Esophagus squamous epithelium (tissue), 4 donors: Measurements from ENCODE around the gene CYP17A1.

Experiments
- POLR2A ChIP-seq, 4 donors: fragments of 450-650 bp; IDR thresholded peaks; one replicate each; pipeline ENCODE4 v1.6.1; 2017; ENCODE audit warnings: antibody characterized with exemption in 4 of 4, mild to moderate bottlenecking in 4 of 4, moderate library complexity in 3 of 4
- TF ChIP-seq, protein P1 (sequence below), 6 experiments: fragments of 450-650 bp in 4 of 6; fragments of 200-600 bp in 2 of 6; sonication (generic) in 2 of 6; IDR thresholded peaks; one replicate each; pipeline ENCODE4 v1.5.1; 2016 to 2019; ENCODE audit warnings: antibody characterized with exemption in 6 of 6, mild to moderate bottlenecking in 4 of 6, moderate library complexity in 4 of 6

DNA sequence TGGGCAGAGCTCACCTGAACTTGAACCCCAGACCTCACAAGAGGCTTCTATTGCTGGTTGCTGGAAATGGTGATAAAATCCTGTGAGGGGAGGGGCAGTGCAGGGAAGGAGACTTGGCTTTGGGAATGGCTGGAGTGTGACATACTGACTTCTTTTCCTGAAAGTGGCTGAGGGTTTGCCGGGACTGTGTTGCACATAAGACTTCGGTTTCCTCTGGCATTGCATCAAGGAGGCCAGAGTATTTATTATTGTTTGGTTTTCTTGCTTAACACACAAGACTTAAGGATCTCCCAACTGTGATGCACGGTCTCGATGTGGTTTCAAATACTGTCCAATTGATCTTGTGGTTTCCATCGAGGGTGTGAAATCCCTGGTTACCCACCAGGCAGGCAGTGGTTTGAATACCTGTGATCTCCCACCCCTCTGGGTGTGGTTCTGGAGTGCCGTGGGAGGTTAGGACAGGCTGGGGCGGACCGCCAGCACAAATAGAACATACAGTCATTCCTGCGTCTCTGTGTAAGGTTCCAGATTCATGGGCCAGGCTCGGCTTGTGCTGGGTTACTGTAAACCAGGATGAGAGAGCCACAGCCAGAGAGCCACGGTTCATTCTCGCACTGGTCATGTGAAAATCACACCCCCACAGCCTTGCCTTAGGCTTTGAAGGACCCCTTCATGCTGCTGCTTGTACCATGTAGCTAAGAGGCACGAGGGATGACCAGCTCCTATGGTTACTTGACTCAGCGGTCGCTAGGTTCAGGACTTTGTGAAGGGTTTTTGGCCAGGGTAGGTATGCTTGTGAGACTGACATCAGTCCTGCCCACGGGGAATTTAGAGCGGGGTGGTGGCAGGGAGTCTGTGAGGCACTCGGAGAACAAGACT is 54.3 kb downstream of the CYP17A1 start:
- no peak for TF ChIP-seq POLR2A (IDR thresholded peaks at IDR 0.05)
- TF ChIP-seq, protein P1, sequence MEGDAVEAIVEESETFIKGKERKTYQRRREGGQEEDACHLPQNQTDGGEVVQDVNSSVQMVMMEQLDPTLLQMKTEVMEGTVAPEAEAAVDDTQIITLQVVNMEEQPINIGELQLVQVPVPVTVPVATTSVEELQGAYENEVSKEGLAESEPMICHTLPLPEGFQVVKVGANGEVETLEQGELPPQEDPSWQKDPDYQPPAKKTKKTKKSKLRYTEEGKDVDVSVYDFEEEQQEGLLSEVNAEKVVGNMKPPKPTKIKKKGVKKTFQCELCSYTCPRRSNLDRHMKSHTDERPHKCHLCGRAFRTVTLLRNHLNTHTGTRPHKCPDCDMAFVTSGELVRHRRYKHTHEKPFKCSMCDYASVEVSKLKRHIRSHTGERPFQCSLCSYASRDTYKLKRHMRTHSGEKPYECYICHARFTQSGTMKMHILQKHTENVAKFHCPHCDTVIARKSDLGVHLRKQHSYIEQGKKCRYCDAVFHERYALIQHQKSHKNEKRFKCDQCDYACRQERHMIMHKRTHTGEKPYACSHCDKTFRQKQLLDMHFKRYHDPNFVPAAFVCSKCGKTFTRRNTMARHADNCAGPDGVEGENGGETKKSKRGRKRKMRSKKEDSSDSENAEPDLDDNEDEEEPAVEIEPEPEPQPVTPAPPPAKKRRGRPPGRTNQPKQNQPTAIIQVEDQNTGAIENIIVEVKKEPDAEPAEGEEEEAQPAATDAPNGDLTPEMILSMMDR (IDR thresholded peaks at IDR 0.05): no peak
